Measurements from ENCODE around the gene TRIM48.
"Not testable (repeated sequence)": the region's sequence is repeated elsewhere in the genome, so short reads cannot be mapped to it uniquely, and the experiment has no call there.

TRIM48 gene, protein sequence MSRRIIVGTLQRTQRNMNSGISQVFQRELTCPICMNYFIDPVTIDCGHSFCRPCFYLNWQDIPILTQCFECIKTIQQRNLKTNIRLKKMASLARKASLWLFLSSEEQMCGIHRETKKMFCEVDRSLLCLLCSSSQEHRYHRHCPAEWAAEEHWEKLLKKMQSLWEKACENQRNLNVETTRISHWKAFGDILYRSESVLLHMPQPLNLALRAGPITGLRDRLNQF
- long read RNA-seq, donor 1 = 0 reads
- long read RNA-seq, donor 2 = 0 reads
- long read RNA-seq, donor 3 = 0 reads
- long read RNA-seq, donor 4 = 0 reads
- long read RNA-seq, donor 5 = 0 reads
- long read RNA-seq, donor 6 = 0 reads
- long read RNA-seq, donor 7 = 0 reads
- long read RNA-seq, donor 8 = 0 reads

DNA sequence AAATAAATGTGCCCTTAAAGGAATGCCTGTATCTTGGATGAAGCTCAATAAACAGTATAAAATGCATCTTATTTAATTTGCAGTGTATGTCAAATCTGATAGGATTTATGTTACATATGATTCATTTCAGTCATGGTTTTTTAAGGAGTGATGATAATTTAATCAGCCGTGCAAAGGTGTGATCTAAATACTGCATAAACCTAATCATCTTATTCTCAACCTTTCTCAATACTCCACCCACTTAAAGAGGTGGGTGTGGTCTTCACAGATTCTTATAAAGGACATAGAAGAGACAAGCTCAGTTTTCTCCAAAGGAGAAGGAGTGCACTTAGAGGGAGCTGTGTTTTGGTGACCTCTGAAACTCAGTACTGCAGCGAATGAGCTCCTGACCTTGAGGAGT, at the start of gene TRIM48:
TRIM48 (plus strand) TSS at position 301 of the 400 bp plus-strand sequence. CDS start 113 bp downstream, outside the sequence.
- not testable (repeated sequence) for DNase-seq

DNA sequence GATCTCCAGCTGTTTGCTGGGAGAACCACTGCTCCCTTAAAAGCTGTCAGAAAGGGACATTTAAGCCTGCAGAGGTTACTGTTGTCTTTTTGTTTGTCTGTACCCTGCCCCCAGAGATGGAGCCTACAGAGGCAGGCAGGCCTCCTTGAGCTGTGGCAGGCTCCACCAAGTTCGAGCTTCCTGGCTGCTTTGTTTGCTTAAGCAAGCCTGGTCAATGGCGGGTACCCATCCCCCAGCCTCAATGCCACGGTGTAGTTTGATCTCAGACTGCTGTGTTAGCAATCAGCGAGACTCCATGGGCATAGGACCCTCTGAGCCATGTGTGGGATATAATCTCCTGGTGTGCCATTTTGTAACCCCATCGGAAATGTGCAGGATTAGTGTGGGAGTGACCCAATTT, 23.6 kb upstream of the TRIM48 start:
- not testable (repeated sequence) for DNase-seq

DNA sequence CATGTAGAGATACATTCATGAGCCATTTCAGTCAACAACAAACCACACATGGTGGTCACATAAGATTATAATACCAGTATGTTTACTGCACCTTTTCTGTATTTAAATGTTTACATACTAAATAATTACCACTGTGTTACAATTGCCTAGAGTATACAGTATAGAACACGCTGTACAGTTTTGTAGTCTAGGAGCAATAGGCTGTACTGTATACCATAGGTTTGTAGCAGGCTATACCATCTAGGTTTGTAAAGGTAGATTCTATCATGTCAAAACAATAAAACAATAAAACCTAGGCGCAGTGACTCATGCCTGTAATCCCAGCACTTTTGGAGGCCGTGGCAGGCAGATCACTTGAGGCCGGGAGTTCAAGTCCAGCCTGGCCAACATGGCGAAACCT, 1.1 kb downstream of the TRIM48 start:
- no peak for DNase-seq
